GM12865 (cell line): Measurements from ENCODE around the gene ALKBH3.

Experiments
- DNase-seq: peaks from one replicate; pipeline ENCODE4 v3.0.0; 2010; ENCODE audit warnings: low read depth
- H3K4me3 ChIP-seq: 2 replicates; pipeline ENCODE4 v1.5.1; 2011; ENCODE audit warnings: mild to moderate bottlenecking, low read depth, low read length, control low read depth
- TF ChIP-seq, protein P1 (sequence below): IDR thresholded peaks from 2 replicates; pipeline ENCODE4 v1.5.1; 2011; ENCODE audit warnings: low read length, control low read depth, low read depth, inconsistent platforms; ENCODE audit not compliant: insufficient read depth; ENCODE audit errors: missing control alignments

Gene ALKBH3

DNA sequence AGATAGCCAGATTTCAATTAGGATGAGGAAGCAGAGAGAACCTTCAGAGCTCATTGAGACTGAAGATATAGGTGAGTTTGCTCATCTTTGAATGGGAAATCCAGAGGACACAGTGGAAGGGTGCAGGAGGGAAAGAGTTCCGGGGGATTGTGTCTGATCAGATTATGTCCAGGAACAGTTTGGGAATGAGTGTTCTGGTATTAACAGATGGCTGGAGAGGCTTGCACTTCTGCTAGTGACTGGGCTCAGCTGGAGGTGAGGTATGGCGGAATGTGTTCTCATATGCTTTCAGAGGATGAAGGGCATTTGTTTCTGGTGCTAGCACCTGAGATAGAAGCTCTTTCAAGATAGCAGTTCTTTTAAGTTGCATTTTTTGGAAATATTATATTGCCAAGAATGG lies 27.6 kb downstream of the ALKBH3 start:
- H3K4me3 ChIP-seq: no peak overlapping the region
- no peak for DNase-seq

GRCh38 chr11:43908683-43909082 lies 28.1 kb downstream of the ALKBH3 start:
- DNase-seq: no peak
- TF ChIP-seq, protein P1, sequence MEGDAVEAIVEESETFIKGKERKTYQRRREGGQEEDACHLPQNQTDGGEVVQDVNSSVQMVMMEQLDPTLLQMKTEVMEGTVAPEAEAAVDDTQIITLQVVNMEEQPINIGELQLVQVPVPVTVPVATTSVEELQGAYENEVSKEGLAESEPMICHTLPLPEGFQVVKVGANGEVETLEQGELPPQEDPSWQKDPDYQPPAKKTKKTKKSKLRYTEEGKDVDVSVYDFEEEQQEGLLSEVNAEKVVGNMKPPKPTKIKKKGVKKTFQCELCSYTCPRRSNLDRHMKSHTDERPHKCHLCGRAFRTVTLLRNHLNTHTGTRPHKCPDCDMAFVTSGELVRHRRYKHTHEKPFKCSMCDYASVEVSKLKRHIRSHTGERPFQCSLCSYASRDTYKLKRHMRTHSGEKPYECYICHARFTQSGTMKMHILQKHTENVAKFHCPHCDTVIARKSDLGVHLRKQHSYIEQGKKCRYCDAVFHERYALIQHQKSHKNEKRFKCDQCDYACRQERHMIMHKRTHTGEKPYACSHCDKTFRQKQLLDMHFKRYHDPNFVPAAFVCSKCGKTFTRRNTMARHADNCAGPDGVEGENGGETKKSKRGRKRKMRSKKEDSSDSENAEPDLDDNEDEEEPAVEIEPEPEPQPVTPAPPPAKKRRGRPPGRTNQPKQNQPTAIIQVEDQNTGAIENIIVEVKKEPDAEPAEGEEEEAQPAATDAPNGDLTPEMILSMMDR: no peak
- no peak overlapping the region for H3K4me3 ChIP-seq

More for the DNA sequence above, 27.6 kb downstream of the ALKBH3 start:
- TF ChIP-seq, protein P1: no peak

- no peak overlapping the region for H3K4me3 ChIP-seq
- DNase-seq: no peak
- TF ChIP-seq, protein P1: no peak
Measured at GRCh38 chr11:43913829-43914380, 33.3 kb downstream of the ALKBH3 start.

DNA sequence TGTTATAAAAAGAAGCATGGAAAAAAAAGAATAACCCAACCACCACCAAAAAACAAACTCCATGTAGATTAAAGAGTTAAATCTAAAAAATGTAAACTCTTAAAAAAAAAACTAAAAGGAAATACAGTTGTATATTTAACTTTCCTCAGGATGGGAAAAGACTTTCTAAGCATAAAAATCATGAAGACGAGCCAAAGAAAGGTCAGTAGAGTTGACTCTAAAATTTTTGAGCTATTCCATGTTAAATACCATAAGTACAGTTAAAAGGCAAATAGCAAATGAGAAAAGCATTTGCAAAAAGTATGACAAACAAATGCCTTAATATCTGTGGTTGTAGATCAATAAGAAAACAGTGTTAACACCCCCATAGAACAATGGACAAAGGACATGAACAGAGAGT lies 33.8 kb downstream of the ALKBH3 start:
- TF ChIP-seq, protein P1: no peak
- DNase-seq: no peak
- H3K4me3 ChIP-seq: no peak overlapping the region

DNA sequence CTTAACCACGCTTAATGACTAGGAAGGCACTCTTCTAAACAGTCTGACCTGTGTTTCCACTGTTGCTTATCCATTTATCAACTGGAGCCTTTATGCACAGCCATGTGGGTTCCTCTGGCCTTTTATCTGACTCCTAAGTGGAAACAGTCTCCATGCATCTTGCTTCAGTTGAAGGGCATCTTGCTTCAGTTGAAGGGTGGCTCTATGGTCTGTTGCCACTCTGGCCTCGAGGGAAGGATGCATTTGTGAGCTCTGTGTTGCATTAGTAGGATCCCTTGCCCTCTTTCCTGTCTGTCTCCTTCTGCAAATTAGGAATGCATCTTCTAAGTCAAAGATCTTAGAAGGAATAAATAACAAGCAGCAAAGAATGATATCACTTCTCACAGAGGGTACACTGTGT lies 36.0 kb downstream of the ALKBH3 start:
- TF ChIP-seq, protein P1: no peak
- H3K4me3 ChIP-seq: no peak overlapping the region
- DNase-seq: no peak

GRCh38 chr11:43917851-43918250 lies 37.2 kb downstream of the ALKBH3 start:
- TF ChIP-seq, protein P1: no peak
- no peak for DNase-seq
- no peak overlapping the region for H3K4me3 ChIP-seq

- TF ChIP-seq, protein P1: no peak
- no peak for DNase-seq
Measured at GRCh38 chr11:43918662-43919061, 38.0 kb downstream of the ALKBH3 start.

More at GRCh38 chr11:43918662-43919061, 38.0 kb downstream of the ALKBH3 start:
- no peak overlapping the region for H3K4me3 ChIP-seq
